ENCODE results near the gene C22orf42.
"Not testable (repeated sequence)": the region's sequence is repeated elsewhere in the genome, so short reads cannot be mapped to it uniquely, and the experiment has no call there.

GRCh38 chr22:32140688-32141087 lies 18.4 kb downstream of the C22orf42 start:
- TF ChIP-seq RAD21 (conservative IDR thresholded peaks at IDR 0.05 in 1 of 2, IDR thresholded peaks at IDR 0.05 in 1 of 2) (peak in 1 of 2 experiments; percentile 19; a peak in 2 of 5 replicates), CTCF (IDR thresholded peaks at IDR 0.05) (peak; percentile 14; the same call in 1 of the 3 replicates)
- not testable (repeated sequence) for TF ChIP-seq POLR2A (IDR thresholded peaks at IDR 0.05; ENCODE audit: low read length); SREBF2 (IDR thresholded peaks at IDR 0.05)
